Sigmoid colon (tissue), 7 donors: ENCODE results near the gene USP24. TPM values are rescaled to one million over a fixed set of nuclear protein-coding genes. Genes with fewer than 3 reads are reported as not detected.

Experiments
- DNase-seq: peaks from one replicate; pipeline ENCODE4 v3.0.0-alpha.2; 2019
- H3K27ac ChIP-seq, 4 donors: fragments of 200-600 bp; sonication (generic); one replicate each; pipeline ENCODE4 v1.5.1; 2016 to 2019; ENCODE audit warnings: mild to moderate bottlenecking in 1 of 4
- H3K27me3 ChIP-seq, 3 donors: fragments of 200-600 bp; sonication (generic); one replicate each; pipeline ENCODE4 v1.5.1; 2019; ENCODE audit warnings: mild to moderate bottlenecking in 1 of 3
- H3K36me3 ChIP-seq, 4 donors: fragments of 200-600 bp; sonication (generic); one replicate each; pipeline ENCODE4 v1.5.1; 2016 to 2019
- H3K4me1 ChIP-seq, 4 donors: fragments of 200-600 bp; sonication (generic); one replicate each; pipeline ENCODE4 v1.5.1; 2017 to 2019
- H3K4me3 ChIP-seq, 4 donors: fragments of 200-600 bp; sonication (generic); one replicate each; pipeline ENCODE4 v1.5.1; 2017 to 2019; ENCODE audit warnings: mild to moderate bottlenecking in 2 of 4, moderate library complexity in 1 of 4
- H3K9me3 ChIP-seq, 4 donors: fragments of 200-600 bp in 3 of 4; sonication (generic) in 3 of 4; one replicate each; pipeline versions ENCODE4 v1.5.1 to v1.6.1; 2013 to 2019
- EP300 ChIP-seq, 4 donors: sonication (generic); formaldehyde crosslinking; IDR thresholded peaks; one replicate each; pipeline ENCODE4 v1.6.1; 2017; ENCODE audit warnings: antibody characterized with exemption in 4 of 4
- POLR2A ChIP-seq, 2 donors: fragments of 450-650 bp; IDR thresholded peaks; one replicate each; pipeline ENCODE4 v1.6.1; 2016; ENCODE audit warnings: antibody characterized with exemption in 2 of 2, mild to moderate bottlenecking in 2 of 2, moderate library complexity in 2 of 2
- POLR2AphosphoS5 ChIP-seq, 4 donors: sonication (generic); formaldehyde crosslinking; IDR thresholded peaks; one replicate each; pipeline ENCODE4 v1.6.1; 2017; ENCODE audit warnings: antibody characterized with exemption in 4 of 4
- WGBS, 2 donors: extraction: QIAGEN DNeasy Blood & Tissue Kit; methylation state at CpG; one replicate each; pipeline ENCODE4 v1.1.7; 2013; 5-methylcytosine and 5-hydroxymethylcytosine counted together
- intact Hi-C: fragments of 100-400 bp; cut with DNase I; formaldehyde crosslinking; loops from one replicate; pipeline ENCODE4 v1.15.1; 2023
- polyA plus RNA-seq, 3 donors: library from polyadenylated mRNA; stranded (reverse); fragments of 200-250 nt; gene quantifications; one replicate each; pipeline ENCODE4 v1.2.3, GENCODE V29; 2013
- total RNA-seq, 4 donors: library from RNA; depleted of rRNA; stranded (reverse); fragments of >200 nt; gene quantifications; one replicate each; pipeline ENCODE4 v1.1.0, GENCODE V29; 2016
- TF ChIP-seq, protein P1 (sequence below), 4 experiments: fragments of 450-650 bp in 3 of 4; fragments of 200-600 bp in 1 of 4; IDR thresholded peaks; one replicate each; pipeline ENCODE4 v1.5.1; 2016 to 2019; ENCODE audit warnings: antibody characterized with exemption in 4 of 4, mild to moderate bottlenecking in 3 of 4, moderate library complexity in 2 of 4
- donor health status: healthy with polysubstance abuse.
- donor health status: Bipolar disorder and iron deficiency.
- donor health status: healthy.

USP24 gene
- total and polyA plus RNA-seq, 7 donors: 3.6 to 66.2 (median 46.4) TPM

DNA sequence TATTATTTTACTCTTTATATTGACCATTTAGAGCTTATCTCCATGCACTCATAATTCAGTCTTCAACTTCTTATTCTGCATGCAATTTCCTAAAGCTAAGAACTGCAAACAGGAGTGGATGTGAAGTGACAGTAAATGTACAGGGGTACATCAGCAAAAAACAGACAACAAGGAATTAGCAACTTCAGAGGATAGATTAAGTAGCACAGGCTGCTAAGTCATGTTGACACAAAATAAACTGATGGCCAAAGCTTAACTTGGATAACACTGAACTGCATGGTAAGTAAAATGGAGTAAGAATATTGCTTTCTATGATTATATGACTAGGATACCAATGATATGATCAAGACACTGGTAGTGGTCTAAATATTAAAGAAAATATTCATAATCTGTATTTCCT, 66.5 kb downstream of the USP24 start:
- no peak for DNase-seq
- Histone ChIP-seq H3K36me3 (peaks cover 0 to 79% (median 6%) of the 10 kb centered on the region in 4 donors), H3K27me3 (no peaks in the 10 kb centered on the region), H3K9me3 (no peaks in the 10 kb centered on the region), H3K4me1 (peaks cover 0 to 12% (median 3%) of the 10 kb centered on the region in 4 donors), H3K27ac (no peak overlapping the region), H3K4me3 (no peak overlapping the region)
- TF ChIP-seq EP300 (IDR thresholded peaks at IDR 0.05) (no peak), POLR2AphosphoS5 (IDR thresholded peaks at IDR 0.05) (no peak), POLR2A (IDR thresholded peaks at IDR 0.05) (no peak)
- TF ChIP-seq, protein P1, sequence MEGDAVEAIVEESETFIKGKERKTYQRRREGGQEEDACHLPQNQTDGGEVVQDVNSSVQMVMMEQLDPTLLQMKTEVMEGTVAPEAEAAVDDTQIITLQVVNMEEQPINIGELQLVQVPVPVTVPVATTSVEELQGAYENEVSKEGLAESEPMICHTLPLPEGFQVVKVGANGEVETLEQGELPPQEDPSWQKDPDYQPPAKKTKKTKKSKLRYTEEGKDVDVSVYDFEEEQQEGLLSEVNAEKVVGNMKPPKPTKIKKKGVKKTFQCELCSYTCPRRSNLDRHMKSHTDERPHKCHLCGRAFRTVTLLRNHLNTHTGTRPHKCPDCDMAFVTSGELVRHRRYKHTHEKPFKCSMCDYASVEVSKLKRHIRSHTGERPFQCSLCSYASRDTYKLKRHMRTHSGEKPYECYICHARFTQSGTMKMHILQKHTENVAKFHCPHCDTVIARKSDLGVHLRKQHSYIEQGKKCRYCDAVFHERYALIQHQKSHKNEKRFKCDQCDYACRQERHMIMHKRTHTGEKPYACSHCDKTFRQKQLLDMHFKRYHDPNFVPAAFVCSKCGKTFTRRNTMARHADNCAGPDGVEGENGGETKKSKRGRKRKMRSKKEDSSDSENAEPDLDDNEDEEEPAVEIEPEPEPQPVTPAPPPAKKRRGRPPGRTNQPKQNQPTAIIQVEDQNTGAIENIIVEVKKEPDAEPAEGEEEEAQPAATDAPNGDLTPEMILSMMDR (IDR thresholded peaks at IDR 0.05): no peak
- intact Hi-C loops: loop anchor here (5.0 kb wide), 1 partner anchor 69 kb away; the partner anchor contains the start of gene USP24

GRCh38 chr1:55147524-55147923, 67.6 kb downstream of the USP24 start:
- peaks cover 0 to 79% (median 7%) of the 10 kb centered on the region in 4 donors for H3K36me3 ChIP-seq
- H3K9me3 ChIP-seq: no peaks in the 10 kb centered on the region
- DNase-seq: no peak
- H3K4me3 ChIP-seq: no peak overlapping the region
- no peak overlapping the region for H3K27ac ChIP-seq
- intact Hi-C loops: loop anchor here (5.0 kb wide), 1 partner anchor 70 kb away; the partner anchor contains the start of gene USP24
- TF ChIP-seq, protein P1 (IDR thresholded peaks at IDR 0.05): no peak
- TF ChIP-seq POLR2AphosphoS5 (IDR thresholded peaks at IDR 0.05) (no peak), EP300 (IDR thresholded peaks at IDR 0.05) (no peak), POLR2A (IDR thresholded peaks at IDR 0.05) (no peak)
- 87 to 94% methylated on average over 8 of the region's 8 CpGs for WGBS, 2 donors
- peaks cover 0 to 12% (median 3%) of the 10 kb centered on the region in 4 donors for H3K4me1 ChIP-seq
- H3K27me3 ChIP-seq: no peaks in the 10 kb centered on the region

DNA sequence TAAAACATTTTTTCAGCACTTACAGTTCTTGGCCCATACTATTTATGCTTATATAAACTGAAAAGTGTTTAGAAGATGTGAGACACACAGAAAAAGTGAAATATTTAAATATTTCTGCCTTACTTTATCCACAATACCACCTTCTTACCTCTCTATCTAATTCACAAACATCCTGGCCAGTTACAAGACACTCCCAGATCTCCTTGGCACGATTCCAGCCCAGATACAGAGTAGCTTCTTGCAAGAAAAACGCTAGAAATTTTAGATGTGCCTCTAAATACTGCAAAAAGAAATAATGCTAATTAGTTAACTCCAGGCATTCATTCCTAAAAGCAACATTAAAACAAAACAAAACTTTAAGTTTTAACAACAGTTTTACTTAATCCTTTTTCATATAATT, 68.4 kb downstream of the USP24 start:
- no peaks in the 10 kb centered on the region for H3K27me3 ChIP-seq
- peaks cover 0 to 12% (median 3%) of the 10 kb centered on the region in 4 donors for H3K4me1 ChIP-seq
- H3K27ac ChIP-seq: no peak overlapping the region
- intact Hi-C loops: loop anchor here (5.0 kb wide), 1 partner anchor 71 kb away; the partner anchor contains the start of gene USP24
- 25 to 62% methylated on average over 2 of the region's 2 CpGs for WGBS, 2 donors
- TF ChIP-seq EP300 (IDR thresholded peaks at IDR 0.05) (no peak), POLR2AphosphoS5 (IDR thresholded peaks at IDR 0.05) (no peak), POLR2A (IDR thresholded peaks at IDR 0.05) (no peak)
- TF ChIP-seq, protein P1 (IDR thresholded peaks at IDR 0.05): no peak
- no peak overlapping the region for H3K4me3 ChIP-seq
- peak; percentile 73 for DNase-seq
- no peaks in the 10 kb centered on the region for H3K9me3 ChIP-seq
- H3K36me3 ChIP-seq: peaks cover 0 to 79% (median 12%) of the 10 kb centered on the region in 4 donors

DNA sequence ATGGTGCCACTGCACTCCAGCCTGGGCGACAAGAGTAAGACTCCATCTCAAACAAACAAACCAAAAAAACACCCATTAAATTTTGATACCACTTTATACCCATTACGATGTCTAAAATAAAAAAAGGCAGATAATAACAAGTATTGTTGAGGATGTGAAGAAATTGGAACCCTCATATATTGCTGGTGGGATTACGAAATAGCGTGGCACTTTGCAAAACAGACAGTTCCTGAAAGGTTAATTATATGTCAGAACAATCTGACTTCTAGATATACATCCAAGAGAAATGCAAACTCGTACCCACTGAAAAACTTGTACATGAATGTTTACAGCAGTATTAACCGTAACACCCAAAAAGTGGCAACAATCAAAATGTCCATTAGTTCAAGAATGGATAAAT, 70.3 kb downstream of the USP24 start:
- intact Hi-C loops: loop anchor here (5.0 kb wide), 2 partner anchors 72 to 1437 kb away; partner anchors contain the start of gene USP24
- H3K4me1 ChIP-seq: peaks cover 0 to 17% (median 6%) of the 10 kb centered on the region in 4 donors
- TF ChIP-seq EP300 (IDR thresholded peaks at IDR 0.05): no peak
- TF ChIP-seq, protein P1 (IDR thresholded peaks at IDR 0.05): no peak
- TF ChIP-seq POLR2AphosphoS5 (IDR thresholded peaks at IDR 0.05): no peak
- TF ChIP-seq POLR2A (IDR thresholded peaks at IDR 0.05): no peak
- H3K27me3 ChIP-seq: no peaks in the 10 kb centered on the region
- peaks cover 0 to 83% (median 16%) of the 10 kb centered on the region in 4 donors for H3K36me3 ChIP-seq
- no peak for DNase-seq
- H3K27ac ChIP-seq: no peak overlapping the region
- no peaks in the 10 kb centered on the region for H3K9me3 ChIP-seq
- WGBS, 2 donors: 95 to 96% methylated on average over 6 of the region's 6 CpGs
- H3K4me3 ChIP-seq: no peak overlapping the region

- no peak for TF ChIP-seq POLR2AphosphoS5 (IDR thresholded peaks at IDR 0.05)
- TF ChIP-seq POLR2A (IDR thresholded peaks at IDR 0.05): no peak
- TF ChIP-seq EP300 (IDR thresholded peaks at IDR 0.05): no peak
- TF ChIP-seq, protein P1 (IDR thresholded peaks at IDR 0.05): peak in 1 of 4 experiments; percentile 15
- H3K27ac ChIP-seq: no peak overlapping the region
- H3K4me1 ChIP-seq: peaks cover 0 to 17% (median 6%) of the 10 kb centered on the region in 4 donors
- DNase-seq: no peak
- H3K27me3 ChIP-seq: no peaks in the 10 kb centered on the region
- no peak overlapping the region for H3K4me3 ChIP-seq
- H3K36me3 ChIP-seq: peaks cover 0 to 84% (median 18%) of the 10 kb centered on the region in 4 donors
- no peaks in the 10 kb centered on the region for H3K9me3 ChIP-seq
- 90 to 93% methylated on average over 3 of the region's 3 CpGs for WGBS, 2 donors
- intact Hi-C loops: loop anchor here (5.0 kb wide), 1 partner anchor 1439 kb away; no protein-coding TSS in a partner anchor
Measured at GRCh38 chr1:55143684-55144083, 71.5 kb downstream of the USP24 start.
